Heart left ventricle (tissue), 16 donors: ENCODE data around the gene DPYSL3. TPM values are rescaled to one million over a fixed set of nuclear protein-coding genes. Genes with fewer than 3 reads are reported as not detected.

Experiments used
- ATAC-seq, 4 donors: fragments of 200-7000 bp; cut with Tn5 transposase; one replicate each; pipeline ENCODE4 v1.9.1; 2020 to 2022; ENCODE audit warnings: moderate library complexity in 4 of 4, mild to moderate bottlenecking in 3 of 4, moderate number of reproducible peaks in 1 of 4
- DNase-seq, 5 donors: peaks; one replicate each; pipeline ENCODE4 v3.0.0-alpha.2; 2020
- H3K27ac ChIP-seq, 12 donors: fragments of 200-600 bp; sonication (generic) in 4 of 12; one replicate each; pipeline versions ENCODE4 v1.5.0 to v1.8.0; 2016 to 2022; ENCODE audit warnings: mild to moderate bottlenecking in 2 of 12
- H3K27me3 ChIP-seq, 9 donors: fragments of 200-600 bp; sonication (generic) in 2 of 9; one replicate each; pipeline versions ENCODE4 v1.5.1 to v1.8.0; 2016 to 2022; ENCODE audit warnings: mild to moderate bottlenecking in 3 of 9
- H3K36me3 ChIP-seq, 9 donors: fragments of 200-600 bp; sonication (generic) in 2 of 9; one replicate each; pipeline versions ENCODE4 v1.5.0 to v1.8.0; 2018 to 2022; ENCODE audit warnings: mild to moderate bottlenecking in 2 of 9
- H3K4me1 ChIP-seq, 12 donors: fragments of 200-600 bp; sonication (generic) in 4 of 12; one replicate each; pipeline versions ENCODE4 v1.5.0 to v1.8.0; 2016 to 2022; ENCODE audit warnings: mild to moderate bottlenecking in 3 of 12
- H3K4me3 ChIP-seq, 12 donors: fragments of 200-600 bp; sonication (generic) in 4 of 12; one replicate each; pipeline versions ENCODE4 v1.5.0 to v1.8.0; 2017 to 2022; ENCODE audit warnings: mild to moderate bottlenecking in 9 of 12, moderate library complexity in 4 of 12
- H3K9me3 ChIP-seq, 12 donors: fragments of 200-600 bp; sonication (generic) in 4 of 12; one replicate each; pipeline versions ENCODE4 v1.5.0 to v1.8.0; 2016 to 2022; ENCODE audit warnings: mild to moderate bottlenecking in 1 of 12
- CTCF ChIP-seq, 12 donors: fragments of 200-600 bp; sonication (generic) in 4 of 12; IDR thresholded peaks; one replicate each; pipeline versions ENCODE4 v1.5.0 to v1.8.0; 2018 to 2022; ENCODE audit warnings: antibody characterized with exemption in 12 of 12, mild to moderate bottlenecking in 5 of 12
- POLR2A ChIP-seq, 2 donors: fragments of 450-650 bp; IDR thresholded peaks; one replicate each; pipeline ENCODE4 v1.6.1; 2017; ENCODE audit warnings: antibody characterized with exemption in 2 of 2, mild to moderate bottlenecking in 2 of 2, moderate library complexity in 2 of 2
- WGBS, 4 donors: extraction: QIAGEN DNeasy Blood & Tissue Kit in 2 of 4; methylation state at CpG; one replicate each; pipeline versions ENCODE4 v1.1.5 to v1.1.7; 2013 to 2018; 5-methylcytosine and 5-hydroxymethylcytosine counted together
- intact Hi-C, 10 donors: fragments of 100-400 bp; cut with DNase I; formaldehyde crosslinking; loops; one replicate each; pipeline versions ENCODE4 v1.11.1 to v1.14.2; 2022
- polyA plus RNA-seq, 2 donors: library from polyadenylated mRNA; stranded (reverse); fragments of 200-250 nt; gene quantifications; one replicate each; pipeline ENCODE4 v1.2.3, GENCODE V29; 2013
- total RNA-seq, 9 donors: library from RNA; depleted of rRNA in 2 of 9; stranded (reverse); fragments of >200 nt in 2 of 9; fragmentation: NEBNext Ultra II Directional in 3 of 9; extraction: Animal tissue kit (Norgen Biotek cat#: 25700) in 3 of 9; gene quantifications; one replicate each; pipeline versions ENCODE4 v1.1.0 to v1.2.4, GENCODE V29; 2016 to 2023
- donor health status: ischemic (EF 13 %, LVEDD 7.1; RV severe dilation, severe dysfunction).
- donor health status: healthy with polysubstance abuse.
- donor health status: DM: no; HTN: yes; CAD: no.
- donor health status: DM: no; HTN: no; CAD: no.
- donor health status: ischemic (EF 25% LVEDD 6.9; RV normal size, moderate dysfunction).
- donor health status: ischemic (EF 25% LVEDD 5.7; RV mildly dilated, moderate dysfunction).
- donor health status: healthy.
- donor health status: DM: yes; HTN: yes; CAD: no.
- donor health status: ischemic (EF 35%, LVEDD 5.7; RV mildly dilated, moderate dysfunction).
- donor health status: nonischemic (EF 11% LVEDD 7.7; RV severe dilation, severe dysfunction).
- donor health status: DM: yes; HTN: yes; CAD: no.
- donor health status: PGD.
- donor health status: ischemic (EF 29% LVEDD 5.4; RV normal size, mild dysfunction).
- donor health status: nonischemic (EF 23%, LVEDD 6.1; RV moderate dilation, normal function).

Gene DPYSL3
- total and polyA plus RNA-seq, 11 donors = 7.9 to 54.7 (median 20.6) TPM

- H3K4me3 ChIP-seq = no peak overlapping the region
- 74 to 79% (median 77%) methylated on average over 2 of the region's 2 CpGs for WGBS, 4 donors
- TF ChIP-seq POLR2A (IDR thresholded peaks at IDR 0.05) (no peak), CTCF (IDR thresholded peaks at IDR 0.05) (no peak)
- peaks cover 0 to 10% (median 0%) of the 10 kb centered on the region in 12 donors for H3K9me3 ChIP-seq
- no peak for DNase-seq
- peak overlapping the region in 1 of 12 donors; percentile 41 for H3K27ac ChIP-seq
- H3K36me3 ChIP-seq = no peaks in the 10 kb centered on the region
- intact Hi-C loops = loop anchor here in 3 of 10 donors (5.0 kb wide), 3 partner anchors 37 to 97 kb away; no protein-coding TSS in a partner anchor
- H3K4me1 ChIP-seq = peaks cover 0 to 25% (median 8%) of the 10 kb centered on the region in 12 donors
- no peak for ATAC-seq
- no peaks in the 10 kb centered on the region for H3K27me3 ChIP-seq
Measured at GRCh38 chr5:147460380-147460779, 49.5 kb downstream of the DPYSL3 start.

DNA sequence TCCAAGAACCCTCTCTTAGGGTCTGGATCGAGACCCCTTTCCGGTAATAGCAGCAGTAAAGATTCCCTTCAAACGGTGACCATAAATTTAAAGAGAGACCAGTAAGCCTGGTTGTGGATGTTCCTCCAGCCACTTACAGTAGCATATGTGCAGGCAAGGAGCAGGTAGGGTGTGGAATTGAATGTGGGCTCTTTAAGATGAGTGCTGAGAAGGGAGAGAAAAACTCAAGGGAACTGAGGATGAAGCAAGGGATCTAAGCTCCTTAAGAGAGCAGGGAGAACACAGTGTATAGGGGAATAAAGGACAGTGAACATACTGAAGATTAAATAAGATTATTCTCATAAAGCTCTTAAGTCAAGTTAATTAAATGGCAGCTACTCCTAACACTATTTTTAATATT lies 51.3 kb downstream of the DPYSL3 start:
- Histone ChIP-seq H3K36me3 (no peaks in the 10 kb centered on the region), H3K27me3 (no peaks in the 10 kb centered on the region), H3K4me1 (peaks cover 0 to 33% (median 19%) of the 10 kb centered on the region in 12 donors), H3K27ac (peak overlapping the region in 1 of 12 donors; percentile 28), H3K4me3 (no peak overlapping the region), H3K9me3 (peaks cover 0 to 10% (median 0%) of the 10 kb centered on the region in 12 donors)
- DNase-seq = no peak
- no peak for TF ChIP-seq POLR2A (IDR thresholded peaks at IDR 0.05)
- no peak for TF ChIP-seq CTCF (IDR thresholded peaks at IDR 0.05)
- no peak for ATAC-seq
- whole genome bisulfite sequencing, 4 donors = 82 to 98% (median 97%) methylated on average over 3 of the region's 3 CpGs
- intact Hi-C loops = loop anchor here in 4 of 10 donors (10.0 kb wide), 3 partner anchors 46 to 234 kb away; partner anchors contain the start of gene DPYSL3 (in 1 of the 4)

GRCh38 chr5:147455822-147456450 lies 53.9 kb downstream of the DPYSL3 start:
- WGBS, 4 donors = 50 to 77% (median 70%) methylated on average over 1 of the region's 1 CpG

More at GRCh38 chr5:147455822-147456450, 53.9 kb downstream of the DPYSL3 start:
- H3K27me3 ChIP-seq = peaks cover 0 to 9% (median 0%) of the 10 kb centered on the region in 9 donors
- H3K4me3 ChIP-seq = no peak overlapping the region
- TF ChIP-seq CTCF (IDR thresholded peaks at IDR 0.05) (no peak), POLR2A (IDR thresholded peaks at IDR 0.05) (no peak)
- ATAC-seq (no peak), DNase-seq (no peak)
- peaks cover 0 to 8% (median 0%) of the 10 kb centered on the region in 12 donors for H3K9me3 ChIP-seq
- H3K27ac ChIP-seq = peak overlapping the region in 7 of 12 donors; percentile 0 to 95 (median 81)
- H3K4me1 ChIP-seq = peaks cover 0 to 44% (median 21%) of the 10 kb centered on the region in 12 donors
- no peaks in the 10 kb centered on the region for H3K36me3 ChIP-seq
- intact Hi-C loops = loop anchor here in 6 of 10 donors (1.0 to 10.0 kb wide), 6 partner anchors 49 to 231 kb away; partner anchors contain the start of gene DPYSL3 (in 1 of the 6)
